Endothelial cell (in vitro differentiated cells): ENCODE results near the gene PLCB3. TPM values are rescaled to one million over a fixed set of nuclear protein-coding genes. Genes with fewer than 3 reads are reported as not detected.

Experiments
- DNase-seq: peaks from one replicate; pipeline ENCODE4 v3.0.0; 2021; ENCODE audit warnings: low spot score
- H3K27ac Mint-ChIP-seq: one replicate; pipeline ENCODE4 v1.8.0; 2021; ENCODE audit warnings: mixed read lengths, inconsistent platforms; ENCODE audit not compliant: unreplicated experiment
- H3K27me3 Mint-ChIP-seq: one replicate; pipeline ENCODE4 v1.8.0; 2021; ENCODE audit warnings: mild to moderate bottlenecking, moderate library complexity, mixed read lengths, inconsistent platforms; ENCODE audit not compliant: unreplicated experiment
- H3K36me3 Mint-ChIP-seq: one replicate; pipeline ENCODE4 v1.8.0; 2021; ENCODE audit warnings: mild to moderate bottlenecking, low read depth, mixed read lengths, inconsistent platforms; ENCODE audit not compliant: unreplicated experiment
- H3K4me1 Mint-ChIP-seq: one replicate; pipeline ENCODE4 v1.8.0; 2021; ENCODE audit warnings: mild to moderate bottlenecking, mixed read lengths, inconsistent platforms; ENCODE audit not compliant: unreplicated experiment
- H3K4me3 Mint-ChIP-seq: one replicate; pipeline ENCODE4 v1.8.0; 2021; ENCODE audit warnings: mild to moderate bottlenecking, mixed read lengths, inconsistent platforms; ENCODE audit not compliant: unreplicated experiment
- H3K9me3 Mint-ChIP-seq: one replicate; pipeline ENCODE4 v1.8.0; 2021; ENCODE audit warnings: mixed read lengths, inconsistent platforms; ENCODE audit not compliant: unreplicated experiment
- total RNA-seq: library from RNA; stranded (reverse); fragmentation: NEBNext Ultra II Directional; extraction: Animal tissue kit (Norgen Biotek cat#: 25700); gene quantifications from one replicate; pipeline ENCODE4 v1.2.1, GENCODE V29; 2021; ENCODE audit not compliant: unreplicated experiment
- TF ChIP-seq, protein P1 (sequence below): fragments of 200-600 bp; sonication (generic); IDR thresholded peaks from one replicate; pipeline ENCODE4 v1.5.0; 2021; ENCODE audit warnings: antibody characterized with exemption; ENCODE audit not compliant: unreplicated experiment

Gene PLCB3
- total RNA-seq, 1 donor from 2014 or later = 51.0 TPM

DNA sequence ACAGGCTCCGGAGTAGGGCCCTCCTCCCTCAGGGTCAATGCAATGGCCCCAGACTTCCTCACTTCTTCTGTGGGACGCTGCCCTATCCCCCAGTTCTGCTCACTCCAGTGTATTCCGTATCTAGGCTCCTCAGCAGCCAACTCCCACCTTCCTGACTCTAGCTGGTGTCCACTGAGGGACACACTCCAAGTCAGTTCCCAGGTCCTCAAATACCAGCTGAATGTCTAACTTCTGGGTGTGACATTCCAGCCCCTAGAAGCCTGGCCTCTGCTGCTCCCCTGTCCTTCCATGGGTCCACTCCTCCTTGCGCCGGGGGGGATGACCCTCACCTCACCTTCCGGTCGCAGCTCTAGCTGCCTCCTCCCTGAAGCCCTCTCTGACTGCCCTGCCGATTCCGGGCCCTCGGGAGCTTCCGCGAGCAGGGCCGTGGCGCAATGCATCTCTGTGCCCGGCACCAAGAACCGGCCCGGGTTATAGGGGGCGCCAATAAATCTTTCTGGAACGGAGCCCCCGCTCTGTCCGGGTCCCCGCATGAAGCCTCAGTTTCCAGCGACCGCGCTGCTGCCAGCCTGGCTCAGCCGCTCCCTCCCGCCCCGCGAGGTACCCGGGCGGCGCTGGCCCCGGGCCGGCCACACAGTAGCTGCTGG is 17.7 kb downstream of the PLCB3 start:
- no peaks in the 10 kb centered on the region for H3K9me3 Mint-ChIP-seq
- DNase-seq = no peak
- H3K27ac Mint-ChIP-seq = peak overlapping the region; percentile 95
- H3K36me3 Mint-ChIP-seq = peaks cover 14% of the 10 kb centered on the region
- H3K27me3 Mint-ChIP-seq = peaks cover 20% of the 10 kb centered on the region
- peak overlapping the region; percentile 87 for H3K4me3 Mint-ChIP-seq
- TF ChIP-seq, protein P1, sequence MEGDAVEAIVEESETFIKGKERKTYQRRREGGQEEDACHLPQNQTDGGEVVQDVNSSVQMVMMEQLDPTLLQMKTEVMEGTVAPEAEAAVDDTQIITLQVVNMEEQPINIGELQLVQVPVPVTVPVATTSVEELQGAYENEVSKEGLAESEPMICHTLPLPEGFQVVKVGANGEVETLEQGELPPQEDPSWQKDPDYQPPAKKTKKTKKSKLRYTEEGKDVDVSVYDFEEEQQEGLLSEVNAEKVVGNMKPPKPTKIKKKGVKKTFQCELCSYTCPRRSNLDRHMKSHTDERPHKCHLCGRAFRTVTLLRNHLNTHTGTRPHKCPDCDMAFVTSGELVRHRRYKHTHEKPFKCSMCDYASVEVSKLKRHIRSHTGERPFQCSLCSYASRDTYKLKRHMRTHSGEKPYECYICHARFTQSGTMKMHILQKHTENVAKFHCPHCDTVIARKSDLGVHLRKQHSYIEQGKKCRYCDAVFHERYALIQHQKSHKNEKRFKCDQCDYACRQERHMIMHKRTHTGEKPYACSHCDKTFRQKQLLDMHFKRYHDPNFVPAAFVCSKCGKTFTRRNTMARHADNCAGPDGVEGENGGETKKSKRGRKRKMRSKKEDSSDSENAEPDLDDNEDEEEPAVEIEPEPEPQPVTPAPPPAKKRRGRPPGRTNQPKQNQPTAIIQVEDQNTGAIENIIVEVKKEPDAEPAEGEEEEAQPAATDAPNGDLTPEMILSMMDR = no peak
- peaks cover 17% of the 10 kb centered on the region for H3K4me1 Mint-ChIP-seq

DNA sequence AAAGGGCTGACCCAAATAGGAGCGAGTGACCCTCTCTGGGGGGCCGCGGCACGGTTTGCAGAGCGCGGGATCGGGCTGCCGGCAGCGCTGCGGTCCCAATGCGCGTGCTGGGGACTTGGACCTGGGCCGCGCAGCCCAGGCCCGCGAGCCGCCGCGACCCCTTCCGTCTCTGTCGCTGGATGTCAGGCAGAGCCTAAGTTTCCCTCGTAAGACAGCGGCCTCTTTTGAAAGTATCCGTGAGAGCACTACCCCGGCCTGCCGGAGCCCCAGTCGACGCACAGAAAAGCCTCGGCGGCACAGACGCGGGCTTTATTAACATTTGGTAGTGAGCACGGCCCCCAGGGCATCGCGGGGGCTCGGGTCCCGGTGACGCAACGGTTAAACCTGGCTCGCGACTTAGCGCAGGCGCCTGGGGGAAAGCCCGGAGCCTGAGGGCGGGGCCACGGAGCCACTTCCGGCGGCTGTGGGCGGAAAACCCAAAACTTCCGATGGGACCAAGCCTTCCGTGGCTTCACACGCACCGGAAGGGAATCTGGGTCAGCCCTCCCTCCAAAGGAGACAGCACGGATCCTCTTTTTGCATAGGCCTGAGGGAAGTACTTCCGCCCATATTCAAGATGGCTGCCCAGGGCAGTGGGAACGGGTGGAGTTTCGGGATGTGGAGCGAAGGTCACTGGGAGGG is 18.4 kb downstream of the PLCB3 start:
- peak; percentile 94 for DNase-seq
- Mint-ChIP-seq H3K36me3 (peaks cover 14% of the 10 kb centered on the region), H3K4me3 (peak overlapping the region; percentile 95), H3K27me3 (peaks cover 18% of the 10 kb centered on the region), H3K9me3 (no peaks in the 10 kb centered on the region), H3K27ac (peak overlapping the region; percentile 96), H3K4me1 (peaks cover 17% of the 10 kb centered on the region)
- TF ChIP-seq, protein P1 = no peak

DNA sequence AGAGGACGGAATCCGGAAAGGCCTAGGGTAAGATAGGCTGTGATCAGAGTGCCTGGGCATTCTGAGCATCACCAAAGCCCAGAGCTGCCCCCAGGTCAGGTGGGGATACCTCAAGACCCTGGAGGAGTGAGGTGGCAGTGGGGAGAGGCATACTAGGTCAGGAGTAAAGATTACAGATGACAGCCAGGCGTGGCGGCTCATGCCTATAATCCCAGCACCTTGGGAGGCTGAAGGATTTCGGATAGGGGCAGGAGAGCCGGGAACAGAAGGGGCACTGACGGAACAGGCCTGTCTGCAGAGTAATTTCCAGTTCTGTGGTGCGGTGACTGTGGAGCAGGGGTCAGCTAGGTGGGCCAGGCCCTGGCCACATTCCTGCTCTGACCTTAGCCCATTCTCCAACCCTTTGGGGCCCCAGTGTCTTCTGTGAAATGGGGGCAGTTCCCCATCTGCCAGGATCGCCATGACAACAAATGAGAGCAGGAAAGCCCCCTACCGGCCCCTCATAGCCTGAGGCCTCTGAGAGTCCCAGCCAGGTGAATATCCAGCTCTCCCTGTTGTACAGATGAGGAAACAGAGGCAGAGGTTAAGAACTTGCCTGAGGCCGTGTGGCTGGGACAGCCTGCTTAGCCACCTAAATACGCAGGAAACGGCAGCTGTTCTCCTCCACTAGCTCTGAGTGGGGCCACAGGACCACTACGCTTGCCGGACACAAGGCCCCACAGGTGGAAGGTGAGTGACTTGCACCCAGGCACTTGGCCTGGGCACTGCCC is 23.9 kb downstream of the PLCB3 start:
- no peak overlapping the region for H3K27ac Mint-ChIP-seq
- no peak overlapping the region for H3K4me3 Mint-ChIP-seq
- no peaks in the 10 kb centered on the region for H3K9me3 Mint-ChIP-seq
- DNase-seq = no peak
- H3K27me3 Mint-ChIP-seq = peaks cover 2% of the 10 kb centered on the region
- TF ChIP-seq, protein P1 = no peak
- H3K36me3 Mint-ChIP-seq = peaks cover 5% of the 10 kb centered on the region
- H3K4me1 Mint-ChIP-seq = peaks cover under 1% of the 10 kb centered on the region

DNA sequence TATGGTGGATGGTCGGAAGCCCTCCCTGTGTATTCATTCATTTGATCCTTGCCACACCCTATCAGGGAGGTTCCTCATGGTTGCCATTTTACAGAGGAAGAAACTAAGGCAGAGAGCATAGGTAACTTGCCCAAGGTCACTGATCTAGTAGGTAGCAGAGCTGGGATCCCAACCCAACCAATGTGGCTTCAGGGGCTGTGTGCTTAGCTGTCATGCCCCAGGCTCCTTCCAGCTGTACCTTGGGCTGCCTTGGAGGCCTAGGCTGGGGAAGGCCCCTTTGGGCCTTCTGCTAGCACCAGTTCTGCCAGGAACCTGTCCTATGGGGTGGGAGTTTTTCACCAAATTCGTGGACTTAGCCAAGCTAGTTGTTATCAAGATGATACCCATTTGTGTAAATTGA is 24.5 kb downstream of the PLCB3 start:
- peaks cover 5% of the 10 kb centered on the region for H3K36me3 Mint-ChIP-seq
- H3K4me3 Mint-ChIP-seq = no peak overlapping the region
- no peak for DNase-seq
- TF ChIP-seq, protein P1 = no peak
- H3K4me1 Mint-ChIP-seq = no peaks in the 10 kb centered on the region
- no peaks in the 10 kb centered on the region for H3K27me3 Mint-ChIP-seq
- H3K27ac Mint-ChIP-seq = no peak overlapping the region
- H3K9me3 Mint-ChIP-seq = no peaks in the 10 kb centered on the region
